GM11168 (cell line): ENCODE results near the gene PCDHB12.
"Not testable (repeated sequence)": the region's sequence is repeated elsewhere in the genome, so short reads cannot be mapped to it uniquely, and the experiment has no call there.

Experiments used
- in situ Hi-C: fragments of 300-500 bp; cut with MboI; formaldehyde crosslinking; loops from one replicate; pipeline ENCODE4 v1.12.0; 2022; ENCODE audit warnings: low sequenced_read_pairs; ENCODE audit not compliant: unreplicated experiment

The PCDHB12 gene

DNA sequence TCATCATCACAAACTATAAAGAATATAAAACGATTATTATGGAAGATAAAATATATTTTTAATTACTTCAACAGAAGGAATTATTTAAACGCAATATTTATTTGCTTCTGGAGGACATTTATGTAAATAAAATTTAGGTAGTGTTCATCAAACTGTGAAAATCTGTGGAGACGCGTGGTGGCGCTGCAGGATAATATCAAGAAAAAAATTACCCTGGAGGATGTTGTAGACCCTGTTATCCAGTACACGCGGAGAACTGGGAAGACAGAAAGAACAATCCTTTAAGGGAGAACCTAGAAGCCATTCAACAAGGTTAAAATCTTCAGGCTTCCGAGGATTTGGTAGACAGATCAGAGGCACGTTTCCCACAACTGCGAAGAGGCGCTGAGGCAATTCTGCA is at the start of gene PCDHB12:
Gene PCDHB12, plus strand, starts transcription at position 242 of the 400 bp plus-strand sequence. CDS start 189 bp downstream, outside the sequence.
- in situ Hi-C loops: no loop called here

DNA sequence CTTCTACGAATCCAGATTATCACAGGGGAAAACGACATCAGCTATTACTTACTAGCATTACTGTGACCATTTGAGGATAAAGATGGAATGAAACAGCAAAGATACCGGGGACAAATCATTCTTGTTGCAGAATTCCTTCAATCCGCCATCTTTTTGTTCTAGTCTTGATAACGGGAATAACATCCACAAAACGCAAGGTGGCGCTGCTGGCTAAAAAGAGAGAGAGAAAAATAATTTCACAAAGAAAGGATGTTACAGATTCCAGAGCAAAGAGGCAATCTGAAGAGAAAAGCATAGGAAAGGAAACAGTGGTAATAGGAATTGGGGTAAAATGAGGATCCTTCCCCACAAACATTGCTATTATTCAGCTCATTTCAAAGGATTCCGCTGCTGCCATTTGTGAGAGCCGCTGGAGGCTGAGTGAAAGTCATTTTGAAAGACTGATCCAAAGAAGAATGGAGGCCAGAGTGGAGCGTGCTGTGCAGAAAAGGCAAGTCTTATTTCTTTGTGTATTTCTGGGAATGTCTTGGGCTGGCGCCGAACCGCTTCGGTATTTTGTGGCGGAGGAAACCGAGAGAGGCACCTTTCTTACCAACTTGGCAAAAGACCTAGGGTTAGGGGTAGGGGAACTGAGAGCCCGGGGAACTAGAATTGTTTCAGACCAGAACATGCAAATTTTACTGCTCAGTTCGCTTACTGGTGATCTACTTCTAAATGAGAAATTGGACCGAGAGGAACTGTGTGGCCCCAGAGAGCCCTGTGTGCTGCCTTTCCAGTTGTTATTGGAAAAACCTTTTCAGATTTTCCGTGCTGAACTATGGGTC is 35.9 kb upstream of the PCDHB12 start, which contains the start of gene PCDHB7:
Gene PCDHB7, plus strand, starts transcription at position 264 of the 824 bp plus-strand sequence. Its CDS starts 192 bp downstream, at position 456.
- in situ Hi-C loops: no loop called here

DNA sequence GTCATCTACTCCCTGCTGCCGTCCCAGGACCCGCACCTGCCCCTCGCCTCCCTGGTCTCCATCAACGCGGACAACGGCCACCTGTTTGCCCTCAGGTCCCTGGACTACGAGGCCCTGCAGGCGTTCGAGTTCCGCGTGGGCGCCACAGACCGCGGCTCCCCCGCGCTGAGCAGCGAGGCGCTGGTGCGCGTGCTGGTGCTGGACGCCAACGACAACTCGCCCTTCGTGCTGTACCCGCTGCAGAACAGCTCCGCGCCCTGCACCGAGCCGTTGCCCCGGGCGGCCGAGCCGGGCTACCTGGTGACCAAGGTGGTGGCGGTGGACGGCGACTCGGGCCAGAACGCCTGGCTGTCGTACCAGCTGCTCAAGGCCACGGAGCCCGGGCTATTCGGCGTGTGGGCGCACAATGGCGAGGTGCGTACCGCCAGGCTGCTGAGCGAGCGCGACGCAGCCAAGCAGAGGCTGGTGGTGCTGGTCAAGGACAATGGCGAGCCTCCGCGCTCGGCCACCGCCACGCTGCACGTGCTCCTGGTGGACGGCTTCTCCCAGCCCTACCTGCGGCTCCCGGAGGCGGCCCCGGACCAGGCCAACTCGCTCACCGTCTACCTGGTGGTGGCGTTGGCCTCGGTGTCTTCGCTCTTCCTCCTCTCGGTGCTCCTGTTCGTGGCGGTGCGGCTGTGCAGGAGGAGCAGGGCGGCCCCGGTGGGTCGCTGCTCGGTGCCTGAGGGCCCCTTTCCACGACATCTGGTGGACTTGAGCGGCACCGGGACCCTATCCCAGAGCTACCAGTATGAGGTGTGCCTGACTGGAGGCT is 34.0 kb upstream of the PCDHB12 start:
- in situ Hi-C loops: not testable (repeated sequence)

DNA sequence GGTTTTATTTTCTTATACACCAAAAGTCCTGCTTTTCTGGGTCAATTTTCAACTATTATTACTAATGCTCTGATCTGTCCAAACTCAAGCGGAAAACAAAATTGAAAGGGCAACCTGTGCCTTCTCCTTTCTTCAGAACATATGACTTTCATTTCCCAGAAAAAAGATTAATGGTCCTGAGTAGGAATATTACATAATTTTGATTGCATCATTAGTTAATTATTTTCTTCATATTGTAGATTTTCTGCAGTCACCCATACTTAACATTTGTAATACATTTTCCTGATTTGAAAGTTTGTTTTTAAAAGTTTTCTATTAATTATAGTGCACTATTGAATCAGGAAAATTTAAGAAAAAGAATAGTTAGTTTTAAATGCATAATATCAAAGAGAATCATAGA is 32.6 kb upstream of the PCDHB12 start:
- in situ Hi-C loops: no loop called here

DNA sequence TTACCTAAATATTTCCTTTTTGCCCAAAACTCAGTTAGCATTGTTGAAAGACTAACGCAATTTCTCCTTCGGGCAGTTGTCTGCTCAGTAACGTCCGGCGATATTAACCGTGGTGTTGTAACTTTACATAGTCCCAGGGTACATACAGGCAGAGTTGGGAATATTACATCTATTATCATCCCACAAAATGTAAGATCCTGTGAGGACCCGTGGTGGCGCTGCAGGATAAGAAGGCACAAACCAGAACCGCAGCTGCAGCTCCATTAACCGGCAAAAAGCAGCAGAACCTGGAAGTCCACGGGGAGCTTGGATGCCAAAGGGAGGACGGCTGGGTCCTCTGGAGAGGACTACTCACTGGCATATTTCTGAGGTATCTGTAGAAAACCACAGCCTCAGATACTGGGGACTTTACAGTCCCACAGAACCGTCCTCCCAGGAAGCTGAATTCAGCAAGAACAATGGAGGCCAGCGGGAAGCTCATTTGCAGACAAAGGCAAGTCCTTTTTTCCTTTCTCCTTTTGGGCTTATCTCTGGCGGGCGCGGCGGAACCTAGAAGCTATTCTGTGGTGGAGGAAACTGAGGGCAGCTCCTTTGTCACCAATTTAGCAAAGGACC is 30.8 kb upstream of the PCDHB12 start, which contains the start of gene PCDHB8:
Gene PCDHB8, plus strand, starts transcription at position 214 of the 615 bp plus-strand sequence. Its CDS starts 245 bp downstream, at position 459.
- in situ Hi-C loops: not testable (repeated sequence)

DNA sequence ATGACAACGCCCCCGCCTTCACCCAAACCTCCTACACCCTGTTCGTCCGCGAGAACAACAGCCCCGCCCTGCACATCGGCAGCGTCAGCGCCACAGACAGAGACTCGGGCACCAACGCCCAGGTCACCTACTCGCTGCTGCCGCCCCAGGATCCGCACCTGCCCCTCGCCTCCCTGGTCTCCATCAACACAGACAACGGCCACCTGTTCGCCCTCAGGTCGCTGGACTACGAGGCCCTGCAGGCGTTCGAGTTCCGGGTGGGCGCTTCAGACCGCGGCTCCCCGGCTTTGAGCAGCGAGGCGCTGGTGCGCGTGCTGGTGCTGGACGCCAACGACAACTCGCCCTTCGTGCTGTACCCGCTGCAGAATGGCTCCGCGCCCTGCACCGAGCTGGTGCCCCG is 29.1 kb upstream of the PCDHB12 start:
- in situ Hi-C loops: not testable (repeated sequence)

DNA sequence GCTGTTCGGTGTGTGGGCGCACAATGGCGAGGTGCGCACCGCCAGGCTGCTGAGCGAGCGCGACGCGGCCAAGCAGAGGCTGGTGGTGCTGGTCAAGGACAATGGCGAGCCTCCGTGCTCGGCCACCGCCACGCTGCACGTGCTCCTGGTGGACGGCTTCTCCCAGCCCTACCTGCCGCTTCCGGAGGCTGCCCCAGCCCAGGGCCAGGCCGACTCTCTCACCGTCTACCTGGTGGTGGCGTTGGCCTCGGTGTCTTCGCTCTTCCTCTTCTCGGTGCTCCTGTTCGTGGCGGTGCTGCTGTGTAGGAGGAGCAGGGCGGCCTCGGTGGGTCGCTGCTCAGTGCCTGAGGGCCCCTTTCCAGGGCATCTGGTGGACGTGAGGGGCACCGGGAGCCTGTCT is 28.6 kb upstream of the PCDHB12 start:
- in situ Hi-C loops: not testable (repeated sequence)

DNA sequence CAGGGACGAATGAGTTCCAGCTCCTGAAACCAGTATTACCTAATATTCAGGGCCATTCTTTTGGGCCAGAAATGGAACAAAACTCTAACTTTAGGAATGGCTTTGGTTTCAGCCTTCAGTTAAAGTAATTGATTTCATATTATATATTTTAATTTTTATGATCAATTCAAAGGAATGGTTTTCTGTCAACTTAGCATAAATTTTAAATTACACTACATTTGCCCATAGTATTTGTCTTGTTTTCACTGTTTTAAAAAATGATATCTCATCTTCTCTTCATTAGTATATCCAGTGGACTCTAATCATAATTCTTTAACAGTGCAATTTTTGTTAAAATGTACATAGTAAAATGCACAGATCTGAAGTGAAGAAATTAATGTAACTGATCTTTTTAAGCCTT is 28.2 kb upstream of the PCDHB12 start:
- in situ Hi-C loops: no loop called here

DNA sequence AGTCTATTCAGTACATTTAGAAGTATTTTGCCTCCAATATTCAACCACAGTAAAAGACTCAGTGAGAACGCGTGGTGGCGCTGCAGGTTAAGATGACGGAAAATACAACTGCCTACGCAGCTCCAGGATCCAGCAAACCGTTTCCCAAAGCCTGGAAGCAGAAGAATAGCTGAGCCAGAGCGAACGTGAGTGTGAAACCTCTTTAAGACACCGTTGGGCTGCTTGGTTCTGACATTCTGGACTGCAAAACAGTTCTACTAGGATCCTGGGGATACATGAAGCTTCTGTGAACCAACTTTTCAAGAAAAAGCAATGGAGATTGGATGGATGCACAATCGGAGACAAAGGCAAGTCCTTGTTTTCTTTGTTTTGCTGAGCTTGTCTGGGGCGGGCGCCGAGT is 26.3 kb upstream of the PCDHB12 start, which contains the start of gene PCDHB16:
Gene PCDHB16, plus strand, starts transcription at position 140 of the 400 bp plus-strand sequence. Its CDS starts 173 bp downstream, at position 313.
- in situ Hi-C loops: no loop called here

DNA sequence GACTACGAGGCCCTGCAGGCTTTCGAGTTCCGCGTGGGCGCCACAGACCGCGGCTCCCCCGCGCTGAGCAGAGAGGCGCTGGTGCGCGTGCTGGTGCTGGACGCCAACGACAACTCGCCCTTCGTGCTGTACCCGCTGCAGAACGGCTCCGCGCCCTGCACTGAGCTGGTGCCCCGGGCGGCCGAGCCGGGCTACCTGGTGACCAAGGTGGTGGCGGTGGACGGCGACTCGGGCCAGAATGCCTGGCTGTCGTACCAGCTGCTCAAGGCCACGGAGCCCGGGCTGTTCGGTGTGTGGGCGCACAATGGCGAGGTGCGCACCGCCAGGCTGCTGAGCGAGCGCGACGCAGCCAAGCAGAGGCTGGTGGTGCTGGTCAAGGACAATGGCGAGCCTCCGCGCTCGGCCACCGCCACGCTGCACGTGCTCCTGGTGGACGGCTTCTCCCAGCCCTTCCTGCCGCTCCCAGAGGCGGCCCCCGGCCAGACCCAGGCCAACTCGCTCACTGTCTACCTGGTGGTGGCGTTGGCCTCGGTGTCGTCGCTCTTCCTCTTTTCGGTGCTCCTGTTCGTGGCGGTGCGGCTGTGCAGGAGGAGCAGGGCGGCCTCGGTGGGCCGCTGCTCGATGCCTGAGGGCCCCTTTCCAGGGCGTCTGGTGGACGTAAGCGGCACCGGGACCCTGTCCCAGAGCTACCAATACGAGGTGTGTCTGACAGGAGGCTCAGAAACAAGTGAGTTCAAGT is 24.2 kb upstream of the PCDHB12 start:
- in situ Hi-C loops: not testable (repeated sequence)

DNA sequence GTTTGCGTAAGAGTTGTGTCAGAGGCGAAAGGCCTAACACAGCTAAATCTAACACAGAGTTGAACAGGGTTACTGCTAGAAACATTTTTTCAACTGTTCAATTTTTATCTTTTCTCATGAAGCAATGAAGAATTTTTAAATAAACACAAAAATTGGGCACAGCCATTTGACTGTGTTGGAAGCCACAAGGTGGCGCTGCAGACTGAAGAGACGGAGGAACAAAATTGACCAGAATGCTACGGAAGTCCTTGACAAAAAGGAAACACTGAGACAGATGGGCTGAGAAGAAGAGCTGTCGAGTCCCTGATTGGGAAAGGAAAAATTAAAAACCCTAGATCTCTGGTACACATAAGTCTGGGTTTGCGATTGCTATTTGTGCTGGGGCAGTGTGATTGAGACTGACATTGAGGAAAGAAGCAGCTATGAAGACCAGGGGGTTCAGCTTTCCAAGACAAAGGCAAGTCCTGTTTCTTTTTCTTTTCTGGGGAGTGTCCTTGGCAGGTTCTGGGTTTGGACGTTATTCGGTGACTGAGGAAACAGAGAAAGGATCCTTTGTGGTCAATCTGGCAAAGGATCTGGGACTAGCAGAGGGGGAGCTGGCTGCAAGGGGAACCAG is 21.5 kb upstream of the PCDHB12 start, which contains the start of gene PCDHB9:
Gene PCDHB9, plus strand, starts transcription at position 265 of the 616 bp plus-strand sequence. Its CDS starts 158 bp downstream, at position 423.
- in situ Hi-C loops: no loop called here

DNA sequence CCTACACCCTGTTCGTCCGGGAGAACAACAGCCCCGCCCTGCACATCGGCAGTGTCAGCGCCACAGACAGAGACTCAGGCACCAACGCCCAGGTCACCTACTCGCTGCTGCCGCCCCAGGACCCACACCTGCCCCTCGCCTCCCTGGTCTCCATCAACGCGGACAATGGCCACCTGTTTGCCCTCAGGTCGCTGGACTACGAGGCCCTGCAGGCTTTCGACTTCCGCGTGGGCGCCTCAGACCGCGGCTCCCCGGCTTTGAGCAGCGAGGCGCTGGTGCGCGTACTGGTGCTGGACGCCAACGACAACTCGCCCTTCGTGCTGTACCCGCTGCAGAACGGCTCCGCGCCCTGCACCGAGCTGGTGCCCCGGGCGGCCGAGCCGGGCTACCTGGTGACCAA is 19.8 kb upstream of the PCDHB12 start:
- in situ Hi-C loops: not testable (repeated sequence)

DNA sequence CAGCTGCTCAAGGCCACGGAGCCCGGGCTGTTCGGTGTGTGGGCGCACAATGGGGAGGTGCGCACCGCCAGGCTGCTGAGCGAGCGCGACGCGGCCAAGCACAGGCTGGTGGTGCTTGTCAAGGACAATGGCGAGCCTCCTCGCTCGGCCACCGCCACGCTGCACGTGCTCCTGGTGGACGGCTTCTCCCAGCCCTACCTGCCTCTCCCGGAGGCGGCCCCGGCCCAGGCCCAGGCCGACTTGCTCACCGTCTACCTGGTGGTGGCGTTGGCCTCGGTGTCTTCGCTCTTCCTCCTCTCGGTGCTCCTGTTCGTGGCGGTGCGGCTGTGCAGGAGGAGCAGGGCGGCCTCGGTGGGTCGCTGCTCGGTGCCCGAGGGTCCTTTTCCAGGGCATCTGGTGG is 19.4 kb upstream of the PCDHB12 start:
- in situ Hi-C loops: not testable (repeated sequence)

DNA sequence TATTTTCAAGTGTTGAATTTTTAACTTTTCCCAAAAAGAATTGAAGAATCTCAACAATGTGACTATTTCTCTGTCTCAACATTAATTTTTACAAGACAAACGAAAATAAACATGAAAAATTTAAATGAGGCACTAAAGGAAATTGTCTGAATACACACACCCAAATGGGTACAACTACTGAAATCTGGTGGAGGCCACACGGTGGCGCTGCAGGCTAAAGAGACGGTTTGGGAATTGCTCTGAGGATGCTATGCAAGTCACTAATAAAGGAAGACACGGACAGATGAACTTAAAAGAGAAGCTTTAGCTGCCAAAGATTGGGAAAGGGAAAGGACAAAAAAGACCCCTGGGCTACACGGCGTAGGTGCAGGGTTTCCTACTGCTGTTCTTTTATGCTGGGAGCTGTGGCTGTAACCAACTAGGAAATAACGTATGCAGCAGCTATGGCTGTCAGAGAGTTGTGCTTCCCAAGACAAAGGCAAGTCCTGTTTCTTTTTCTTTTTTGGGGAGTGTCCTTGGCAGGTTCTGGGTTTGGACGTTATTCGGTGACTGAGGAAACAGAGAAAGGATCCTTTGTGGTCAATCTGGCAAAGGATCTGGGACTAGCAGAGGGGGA is 16.3 kb upstream of the PCDHB12 start, which contains the start of gene PCDHB10:
Gene PCDHB10, plus strand, starts transcription at position 244 of the 616 bp plus-strand sequence. Its CDS starts 200 bp downstream, at position 444.
- in situ Hi-C loops: no loop called here

DNA sequence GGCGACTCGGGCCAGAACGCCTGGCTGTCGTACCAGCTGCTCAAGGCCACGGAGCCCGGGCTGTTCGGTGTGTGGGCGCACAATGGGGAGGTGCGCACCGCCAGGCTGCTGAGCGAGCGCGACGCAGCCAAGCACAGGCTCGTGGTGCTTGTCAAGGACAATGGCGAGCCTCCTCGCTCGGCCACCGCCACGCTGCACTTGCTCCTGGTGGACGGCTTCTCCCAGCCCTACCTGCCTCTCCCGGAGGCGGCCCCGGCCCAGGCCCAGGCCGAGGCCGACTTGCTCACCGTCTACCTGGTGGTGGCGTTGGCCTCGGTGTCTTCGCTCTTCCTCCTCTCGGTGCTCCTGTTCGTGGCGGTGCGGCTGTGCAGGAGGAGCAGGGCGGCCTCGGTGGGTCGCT is 14.2 kb upstream of the PCDHB12 start:
- in situ Hi-C loops: not testable (repeated sequence)

DNA sequence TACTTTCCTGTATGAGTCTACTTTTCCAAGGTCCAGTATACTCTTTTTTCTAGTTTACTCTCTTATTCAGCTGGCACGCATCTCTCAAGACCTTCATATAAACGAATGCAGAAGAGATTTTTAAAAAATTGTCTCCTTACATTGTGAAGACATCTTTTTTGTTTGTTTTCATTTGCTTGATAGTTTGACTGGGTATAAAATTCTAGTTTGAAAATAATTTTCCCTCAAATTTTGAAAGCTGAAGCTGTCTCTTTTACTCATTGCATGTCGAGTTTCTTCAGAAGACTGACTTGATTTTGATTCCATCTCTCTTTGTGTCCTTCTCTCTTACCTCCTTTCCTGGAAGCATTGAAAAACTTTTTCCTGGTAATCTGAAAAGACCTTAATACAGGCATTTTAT is 12.2 kb upstream of the PCDHB12 start:
- in situ Hi-C loops: no loop called here

DNA sequence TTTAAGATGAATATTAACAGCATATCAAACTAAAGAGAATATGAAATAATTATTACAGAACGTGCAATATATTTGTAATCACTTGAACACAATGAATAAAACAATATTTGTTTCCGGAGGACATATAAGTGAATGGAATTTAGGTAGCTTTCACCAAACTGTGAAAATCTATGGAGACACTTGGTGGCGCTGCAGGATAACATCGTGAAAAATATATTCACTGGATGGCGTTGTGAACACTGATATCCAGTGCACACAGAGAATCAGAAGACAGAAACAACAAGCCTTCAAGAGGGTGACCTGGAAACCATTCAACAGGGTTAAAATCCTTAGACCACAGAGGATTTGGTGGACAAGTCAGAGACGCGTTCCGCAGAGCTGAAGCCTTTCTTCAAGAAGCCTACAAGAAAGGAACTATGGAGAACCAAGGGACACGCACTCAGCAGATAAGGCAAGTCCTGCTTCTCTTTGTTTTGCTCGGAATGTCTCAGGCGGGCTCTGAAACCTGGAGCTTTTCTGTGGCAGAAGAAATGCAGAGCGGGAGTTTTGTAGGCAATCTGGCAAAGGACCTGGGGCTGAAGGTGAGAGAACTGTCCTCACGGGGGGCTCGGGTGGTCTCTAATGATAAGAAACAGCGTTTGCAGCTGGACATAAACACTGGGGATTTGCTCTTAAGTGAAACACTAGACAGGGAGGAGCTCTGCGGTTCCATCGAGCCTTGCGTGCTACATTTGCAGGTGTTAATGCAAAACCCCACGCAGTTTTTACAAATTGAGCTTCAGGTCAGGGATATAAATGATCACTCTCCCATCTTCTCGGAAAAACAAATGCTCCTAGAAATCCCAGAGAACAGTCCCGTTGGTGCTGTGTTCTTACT is 8.9 kb upstream of the PCDHB12 start, which contains the start of gene PCDHB11:
Gene PCDHB11, plus strand, starts transcription at position 269 of the 877 bp plus-strand sequence. Its CDS starts 148 bp downstream, at position 417.
- in situ Hi-C loops: no loop called here

DNA sequence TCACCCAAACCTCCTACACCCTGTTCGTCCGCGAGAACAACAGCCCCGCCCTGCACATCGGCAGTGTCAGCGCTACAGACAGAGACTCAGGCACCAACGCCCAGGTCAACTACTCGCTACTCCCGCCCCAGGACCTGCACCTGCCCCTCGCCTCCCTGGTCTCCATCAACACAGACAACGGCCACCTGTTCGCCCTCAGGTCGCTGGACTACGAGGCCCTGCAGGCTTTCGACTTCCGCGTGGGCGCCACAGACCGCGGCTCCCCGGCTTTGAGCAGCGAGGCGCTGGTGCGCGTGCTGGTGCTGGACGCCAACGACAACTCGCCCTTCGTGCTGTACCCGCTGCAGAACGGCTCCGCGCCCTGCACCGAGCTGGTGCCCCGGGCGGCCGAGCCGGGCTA is 7.4 kb upstream of the PCDHB12 start:
- in situ Hi-C loops: not testable (repeated sequence)
